HK-2 (cell line): ENCODE results near the gene NAV1.
"Not testable (repeated sequence)": the region's sequence is repeated elsewhere in the genome, so short reads cannot be mapped to it uniquely, and the experiment has no call there.

ENCODE experiments used
- DNase-seq: peaks from one replicate; pipeline ENCODE4 v3.0.0-alpha.2; 2018; ENCODE audit not compliant: unreplicated experiment

NAV1 gene

GRCh38 chr1:201538612-201539551 lies at the start of gene NAV1:
TSS of gene NAV1 (plus strand) at chr1:201539127. CDS start at chr1:201622885, 83,758 bp downstream.
- DNase-seq, result peak; percentile 88

- DNase-seq, result no peak
Observed at GRCh38 chr1:201489643-201490261, 49.2 kb upstream of the NAV1 start.

GRCh38 chr1:201490708-201491131 lies 48.2 kb upstream of the NAV1 start:
- DNase-seq, result no peak

- DNase-seq, result no peak
Observed at GRCh38 chr1:201491896-201492511, 46.9 kb upstream of the NAV1 start.

- not testable (repeated sequence) for DNase-seq
Observed at GRCh38 chr1:201493026-201493656, 45.8 kb upstream of the NAV1 start.

- DNase-seq, result no peak
Observed at GRCh38 chr1:201493757-201494617, 44.9 kb upstream of the NAV1 start.

- no peak for DNase-seq
Observed at GRCh38 chr1:201495551-201496295, 43.2 kb upstream of the NAV1 start.

GRCh38 chr1:201496296-201496690 lies 42.6 kb upstream of the NAV1 start:
- DNase-seq, result no peak

GRCh38 chr1:201497935-201498509 lies 40.9 kb upstream of the NAV1 start:
- DNase-seq, result no peak

GRCh38 chr1:201498621-201499020 lies 40.3 kb upstream of the NAV1 start:
- no peak for DNase-seq

GRCh38 chr1:201499191-201499590 lies 39.7 kb upstream of the NAV1 start:
- no peak for DNase-seq

GRCh38 chr1:201499795-201500669 lies 38.9 kb upstream of the NAV1 start:
- no peak for DNase-seq

GRCh38 chr1:201500670-201501120 lies 38.2 kb upstream of the NAV1 start:
- DNase-seq, result no peak

GRCh38 chr1:201501144-201501543 lies 37.8 kb upstream of the NAV1 start:
- DNase-seq, result no peak

GRCh38 chr1:201501812-201502510 lies 37.0 kb upstream of the NAV1 start:
- no peak for DNase-seq

GRCh38 chr1:201502511-201502857 lies 36.4 kb upstream of the NAV1 start:
- DNase-seq, result no peak

- no peak for DNase-seq
Observed at GRCh38 chr1:201503397-201504176, 35.3 kb upstream of the NAV1 start.

- DNase-seq, result no peak
Observed at GRCh38 chr1:201504179-201504631, 34.7 kb upstream of the NAV1 start.
